Measurements from ENCODE around the gene ODAM. TPM values are rescaled to one million over a fixed set of nuclear protein-coding genes. Genes with fewer than 3 reads are reported as not detected.

ODAM gene, protein sequence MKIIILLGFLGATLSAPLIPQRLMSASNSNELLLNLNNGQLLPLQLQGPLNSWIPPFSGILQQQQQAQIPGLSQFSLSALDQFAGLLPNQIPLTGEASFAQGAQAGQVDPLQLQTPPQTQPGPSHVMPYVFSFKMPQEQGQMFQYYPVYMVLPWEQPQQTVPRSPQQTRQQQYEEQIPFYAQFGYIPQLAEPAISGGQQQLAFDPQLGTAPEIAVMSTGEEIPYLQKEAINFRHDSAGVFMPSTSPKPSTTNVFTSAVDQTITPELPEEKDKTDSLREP
- polyA plus RNA-seq (2012; ENCODE audit: insufficient read depth, insufficient read length, low read depth): 1.5 TPM

DNA sequence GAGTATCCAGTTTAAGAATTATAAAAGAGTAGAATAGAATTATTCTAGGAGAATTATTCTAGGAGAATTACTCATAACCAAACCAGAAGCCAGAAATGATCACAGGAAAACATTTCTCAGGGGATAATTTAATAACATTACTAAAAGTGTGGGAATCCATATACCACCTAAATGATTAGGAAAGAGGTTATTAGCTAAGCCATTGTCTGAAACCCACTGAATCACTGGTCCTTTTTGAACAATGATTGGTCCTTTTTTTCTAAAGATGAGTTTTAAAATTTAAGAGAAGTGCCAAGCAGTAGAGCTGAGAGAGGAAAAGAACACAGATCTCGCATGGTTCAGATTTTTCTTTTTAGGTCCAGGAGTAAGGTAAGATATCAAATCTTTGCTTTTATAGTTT lies at the start of gene ODAM:
Gene ODAM (plus strand): TSS at position 301 of the 400 bp plus-strand sequence. CDS start 819 bp downstream, outside the sequence.
- TF ChIP-seq, protein P1, sequence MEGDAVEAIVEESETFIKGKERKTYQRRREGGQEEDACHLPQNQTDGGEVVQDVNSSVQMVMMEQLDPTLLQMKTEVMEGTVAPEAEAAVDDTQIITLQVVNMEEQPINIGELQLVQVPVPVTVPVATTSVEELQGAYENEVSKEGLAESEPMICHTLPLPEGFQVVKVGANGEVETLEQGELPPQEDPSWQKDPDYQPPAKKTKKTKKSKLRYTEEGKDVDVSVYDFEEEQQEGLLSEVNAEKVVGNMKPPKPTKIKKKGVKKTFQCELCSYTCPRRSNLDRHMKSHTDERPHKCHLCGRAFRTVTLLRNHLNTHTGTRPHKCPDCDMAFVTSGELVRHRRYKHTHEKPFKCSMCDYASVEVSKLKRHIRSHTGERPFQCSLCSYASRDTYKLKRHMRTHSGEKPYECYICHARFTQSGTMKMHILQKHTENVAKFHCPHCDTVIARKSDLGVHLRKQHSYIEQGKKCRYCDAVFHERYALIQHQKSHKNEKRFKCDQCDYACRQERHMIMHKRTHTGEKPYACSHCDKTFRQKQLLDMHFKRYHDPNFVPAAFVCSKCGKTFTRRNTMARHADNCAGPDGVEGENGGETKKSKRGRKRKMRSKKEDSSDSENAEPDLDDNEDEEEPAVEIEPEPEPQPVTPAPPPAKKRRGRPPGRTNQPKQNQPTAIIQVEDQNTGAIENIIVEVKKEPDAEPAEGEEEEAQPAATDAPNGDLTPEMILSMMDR (IDR thresholded peaks at IDR 0.05; ENCODE audit: low read depth, low read length): no peak
- no peaks in the 10 kb centered on the region for H3K27me3 ChIP-seq
- H3K4me3 ChIP-seq (ENCODE audit: low read depth, low read length): no peak within 1 kb of the TSS
- peaks cover 7% of the 10 kb centered on the region for H3K4me1 ChIP-seq
- no peaks in the 10 kb centered on the region for H3K9me3 ChIP-seq
- DNase-seq: no peak
- no peaks in the 10 kb centered on the region for H3K36me3 ChIP-seq

GRCh38 chr4:70151271-70151670 lies 44.3 kb upstream of the ODAM start:
- H3K9me3 ChIP-seq: no peaks in the 10 kb centered on the region

GRCh38 chr4:70152088-70152487 lies 43.4 kb upstream of the ODAM start:
- Histone ChIP-seq H3K36me3 (no peaks in the 10 kb centered on the region), H3K4me3 (ENCODE audit: low read depth, low read length) (no peak overlapping the region), H3K9me3 (no peaks in the 10 kb centered on the region), H3K4me1 (no peaks in the 10 kb centered on the region), H3K27me3 (no peaks in the 10 kb centered on the region)
- no peak for DNase-seq
- TF ChIP-seq, protein P1 (IDR thresholded peaks at IDR 0.05; ENCODE audit: low read depth, low read length): no peak

More at GRCh38 chr4:70151271-70151670, 44.3 kb upstream of the ODAM start:
- no peaks in the 10 kb centered on the region for H3K27me3 ChIP-seq
- H3K4me1 ChIP-seq: no peaks in the 10 kb centered on the region
- no peak for DNase-seq
- TF ChIP-seq, protein P1 (IDR thresholded peaks at IDR 0.05; ENCODE audit: low read depth, low read length): no peak
- H3K36me3 ChIP-seq: no peaks in the 10 kb centered on the region
- no peak overlapping the region for H3K4me3 ChIP-seq (ENCODE audit: low read depth, low read length)

DNA sequence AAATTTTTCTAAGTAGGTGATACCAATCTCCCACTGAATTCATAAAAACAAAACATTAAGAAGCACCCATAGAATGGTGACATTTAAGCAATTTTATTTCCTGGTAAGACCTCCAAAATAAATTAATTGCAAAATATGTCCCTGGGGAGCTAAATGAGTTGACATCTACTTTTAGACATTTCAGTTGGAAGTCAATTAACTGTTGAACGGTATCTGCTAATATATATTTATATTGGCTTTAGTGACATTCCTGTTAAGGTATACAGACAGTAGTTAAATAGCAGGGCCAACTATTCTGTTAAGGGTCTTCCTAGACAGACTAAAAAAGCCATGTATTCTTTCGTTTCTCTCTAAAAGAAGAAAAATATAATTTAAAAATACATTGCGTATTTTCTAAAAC lies 41.6 kb upstream of the ODAM start, which contains the start of gene PRR27:
Gene PRR27 (plus strand): TSS at position 301 of the 400 bp plus-strand sequence. CDS start 139 bp downstream, outside the sequence.
- H3K27me3 ChIP-seq: no peaks in the 10 kb centered on the region
- H3K36me3 ChIP-seq: no peaks in the 10 kb centered on the region
- H3K4me1 ChIP-seq: no peaks in the 10 kb centered on the region
- TF ChIP-seq, protein P1 (IDR thresholded peaks at IDR 0.05; ENCODE audit: low read depth, low read length): no peak
- H3K9me3 ChIP-seq: no peaks in the 10 kb centered on the region
- H3K4me3 ChIP-seq (ENCODE audit: low read depth, low read length): no peak within 1 kb of the TSS
- no peak for DNase-seq

GRCh38 chr4:70158576-70158975 lies 36.9 kb upstream of the ODAM start:
- DNase-seq: no peak
- H3K9me3 ChIP-seq: no peaks in the 10 kb centered on the region
- H3K36me3 ChIP-seq: no peaks in the 10 kb centered on the region
- H3K4me1 ChIP-seq: no peaks in the 10 kb centered on the region
- TF ChIP-seq, protein P1 (IDR thresholded peaks at IDR 0.05; ENCODE audit: low read depth, low read length): no peak
- no peaks in the 10 kb centered on the region for H3K27me3 ChIP-seq
- no peak overlapping the region for H3K4me3 ChIP-seq (ENCODE audit: low read depth, low read length)

GRCh38 chr4:70177090-70177489 lies 18.4 kb upstream of the ODAM start:
- no peak overlapping the region for H3K4me3 ChIP-seq (ENCODE audit: low read depth, low read length)
- DNase-seq: no peak
- H3K4me1 ChIP-seq: no peaks in the 10 kb centered on the region
- TF ChIP-seq, protein P1 (IDR thresholded peaks at IDR 0.05; ENCODE audit: low read depth, low read length): no peak
- H3K9me3 ChIP-seq: no peaks in the 10 kb centered on the region
- H3K27me3 ChIP-seq: no peaks in the 10 kb centered on the region
- no peaks in the 10 kb centered on the region for H3K36me3 ChIP-seq
